HG03280 (cell line): ENCODE data around the gene ZNF579.
"Not testable (repeated sequence)": the region's sequence is repeated elsewhere in the genome, so short reads cannot be mapped to it uniquely, and the experiment has no call there.

Experiments used
- ATAC-seq: cut with Tn5 transposase; IDR thresholded peaks from one replicate; pipeline ENCODE4 v1.9.1; 2021; ENCODE audit warnings: mild to moderate bottlenecking, moderate library complexity; ENCODE audit not compliant: unreplicated experiment

The ZNF579 gene

GRCh38 chr19:55576746-55577145, 3.9 kb downstream of the ZNF579 start:
- ATAC-seq = no peak

GRCh38 chr19:55573929-55574328, 6.7 kb downstream of the ZNF579 start:
- not testable (repeated sequence) for ATAC-seq

- ATAC-seq = not testable (repeated sequence)
These were observed 11.2 kb downstream of the ZNF579 start for GRCh38 chr19:55569477-55569876.

GRCh38 chr19:55567708-55568328, 12.8 kb downstream of the ZNF579 start:
- no peak for ATAC-seq

GRCh38 chr19:55566823-55567222, 13.8 kb downstream of the ZNF579 start:
- ATAC-seq = no peak

GRCh38 chr19:55563261-55563690, 17.4 kb downstream of the ZNF579 start:
- no peak for ATAC-seq

GRCh38 chr19:55559684-55560083, 21.0 kb downstream of the ZNF579 start:
- no peak for ATAC-seq

GRCh38 chr19:55554741-55555152, 25.9 kb downstream of the ZNF579 start:
- ATAC-seq = no peak

- ATAC-seq = no peak
These were observed 26.3 kb downstream of the ZNF579 start for GRCh38 chr19:55554302-55554701.

GRCh38 chr19:55553217-55554182, 27.1 kb downstream of the ZNF579 start:
- no peak for ATAC-seq

- ATAC-seq = no peak
These were observed 28.0 kb downstream of the ZNF579 start for GRCh38 chr19:55552620-55553019.

GRCh38 chr19:55552206-55552605, 28.4 kb downstream of the ZNF579 start:
- no peak for ATAC-seq

GRCh38 chr19:55550321-55550650, 30.4 kb downstream of the ZNF579 start:
- no peak for ATAC-seq

- no peak for ATAC-seq
These were observed 30.9 kb downstream of the ZNF579 start for GRCh38 chr19:55549500-55550320.

GRCh38 chr19:55546822-55547614, 33.6 kb downstream of the ZNF579 start:
- ATAC-seq = no peak

- no peak for ATAC-seq
These were observed 34.6 kb downstream of the ZNF579 start for GRCh38 chr19:55546011-55546410.

GRCh38 chr19:55545443-55545842, 35.2 kb downstream of the ZNF579 start, which contains the start of gene SBK3:
Gene SBK3 (minus strand): TSS chr19:55545543. CDS start chr19:55545543, 0 bp downstream.
- no peak for ATAC-seq

GRCh38 chr19:55544776-55545439, 35.7 kb downstream of the ZNF579 start:
- no peak for ATAC-seq

GRCh38 chr19:55544014-55544413, 36.6 kb downstream of the ZNF579 start:
- ATAC-seq = no peak

- no peak for ATAC-seq
These were observed 37.1 kb downstream of the ZNF579 start for GRCh38 chr19:55543567-55543966.
